ENCODE data around the gene QDPR. TPM values are rescaled to one million over a fixed set of nuclear protein-coding genes. Genes with fewer than 3 reads are reported as not detected.

The QDPR gene
- polyA plus RNA-seq, 1 experiment: 23.7 TPM

DNA sequence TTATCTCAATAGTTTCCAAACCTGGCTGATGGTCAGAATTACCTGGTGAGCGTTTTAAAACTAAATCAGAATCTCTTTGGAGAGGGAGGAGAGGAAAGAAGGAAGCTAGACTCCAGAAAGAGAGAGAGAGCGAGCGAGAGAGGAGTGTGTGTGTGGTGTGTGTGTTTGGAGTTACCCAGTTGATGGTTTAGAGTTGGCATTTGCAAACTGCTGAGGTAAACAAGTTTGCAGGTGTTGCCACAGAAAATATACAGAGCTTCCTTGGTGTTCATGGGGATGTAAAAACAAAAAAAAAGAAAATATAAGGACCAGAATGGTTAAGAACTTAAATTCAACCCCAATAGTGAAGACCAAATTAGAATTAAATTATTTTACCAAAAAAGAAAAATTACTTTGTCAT, 38.7 kb upstream of the QDPR start:
- no peak for DNase-seq (ENCODE audit: low read depth)
- CTCF ChIA-PET: interaction anchor here (2.9 to 3.3 kb wide), 2 partner anchors 25 to 257 kb away, joined by 9 to 38 read pairs; partner anchors contain the start of genes DCAF16 and NCAPG
- POLR2A ChIA-PET: no interaction called here
- TF ChIP-seq, protein P1, sequence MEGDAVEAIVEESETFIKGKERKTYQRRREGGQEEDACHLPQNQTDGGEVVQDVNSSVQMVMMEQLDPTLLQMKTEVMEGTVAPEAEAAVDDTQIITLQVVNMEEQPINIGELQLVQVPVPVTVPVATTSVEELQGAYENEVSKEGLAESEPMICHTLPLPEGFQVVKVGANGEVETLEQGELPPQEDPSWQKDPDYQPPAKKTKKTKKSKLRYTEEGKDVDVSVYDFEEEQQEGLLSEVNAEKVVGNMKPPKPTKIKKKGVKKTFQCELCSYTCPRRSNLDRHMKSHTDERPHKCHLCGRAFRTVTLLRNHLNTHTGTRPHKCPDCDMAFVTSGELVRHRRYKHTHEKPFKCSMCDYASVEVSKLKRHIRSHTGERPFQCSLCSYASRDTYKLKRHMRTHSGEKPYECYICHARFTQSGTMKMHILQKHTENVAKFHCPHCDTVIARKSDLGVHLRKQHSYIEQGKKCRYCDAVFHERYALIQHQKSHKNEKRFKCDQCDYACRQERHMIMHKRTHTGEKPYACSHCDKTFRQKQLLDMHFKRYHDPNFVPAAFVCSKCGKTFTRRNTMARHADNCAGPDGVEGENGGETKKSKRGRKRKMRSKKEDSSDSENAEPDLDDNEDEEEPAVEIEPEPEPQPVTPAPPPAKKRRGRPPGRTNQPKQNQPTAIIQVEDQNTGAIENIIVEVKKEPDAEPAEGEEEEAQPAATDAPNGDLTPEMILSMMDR (IDR thresholded peaks at IDR 0.05; ENCODE audit: insufficient read depth, low read depth, low read length): no peak
- Histone ChIP-seq H3K4me3 (ENCODE audit: low read depth, low read length) (no peak overlapping the region), H3K36me3 (ENCODE audit: control insufficient read depth, insufficient read depth, low read length) (no peaks in the 10 kb centered on the region), H3K27me3 (ENCODE audit: control insufficient read depth, insufficient read depth, low read length) (peaks cover 2% of the 10 kb centered on the region)

DNA sequence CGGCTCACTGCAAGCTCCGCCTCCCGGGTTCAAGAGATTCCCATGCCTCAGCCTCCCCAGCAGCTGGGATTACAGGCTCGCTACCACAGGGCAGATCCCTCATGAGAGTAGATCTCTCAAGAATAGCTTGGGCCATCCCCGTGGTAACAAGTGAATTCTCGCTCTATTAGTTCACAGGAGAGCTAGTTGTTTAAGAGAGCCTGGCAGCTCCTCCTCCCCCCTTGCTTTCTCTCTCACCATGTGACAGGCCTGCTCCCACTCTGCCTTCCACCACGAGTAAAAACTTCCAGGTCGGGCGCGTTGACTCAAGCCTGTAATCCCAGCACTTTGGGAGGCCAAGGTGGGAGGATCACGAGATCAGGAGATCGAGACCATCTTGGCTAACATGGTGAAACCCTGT, 34.8 kb upstream of the QDPR start:
- H3K27me3 ChIP-seq (ENCODE audit: control insufficient read depth, insufficient read depth, low read length): no peaks in the 10 kb centered on the region; the same call in 1 of the 2 replicates
- POLR2A ChIA-PET: no interaction called here
- DNase-seq (ENCODE audit: low read depth): no peak
- TF ChIP-seq, protein P1 (IDR thresholded peaks at IDR 0.05; ENCODE audit: insufficient read depth, low read depth, low read length): no peak
- CTCF ChIA-PET: interaction anchor here (0.6 to 6.5 kb wide), 3 partner anchors 10 to 262 kb away, joined by 3 to 57 read pairs (median 4); no protein-coding TSS in a partner anchor
- no peaks in the 10 kb centered on the region for H3K36me3 ChIP-seq (ENCODE audit: control insufficient read depth, insufficient read depth, low read length)
- H3K4me3 ChIP-seq (ENCODE audit: low read depth, low read length): no peak overlapping the region

DNA sequence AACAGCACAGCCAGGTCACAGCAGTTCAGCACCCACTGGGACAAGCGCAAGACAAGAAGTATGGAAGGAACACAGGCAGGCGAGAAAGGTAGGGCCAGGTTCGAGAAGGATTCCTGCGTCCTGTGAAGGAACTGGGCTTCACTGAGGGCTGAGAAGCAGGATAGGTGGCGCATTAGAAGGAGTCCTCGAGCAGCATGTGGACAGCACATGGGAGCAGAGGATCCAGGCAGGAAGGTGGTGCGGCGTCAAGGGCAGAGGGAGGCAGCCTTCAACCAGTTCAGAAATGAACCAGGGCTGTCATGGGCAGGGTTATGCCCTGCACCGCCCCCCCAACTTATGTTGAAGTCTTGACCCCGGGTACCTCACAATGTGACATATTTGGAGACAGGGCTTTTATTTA, 34.3 kb upstream of the QDPR start:
- Histone ChIP-seq H3K36me3 (ENCODE audit: control insufficient read depth, insufficient read depth, low read length) (no peaks in the 10 kb centered on the region), H3K4me3 (ENCODE audit: low read depth, low read length) (no peak overlapping the region), H3K27me3 (ENCODE audit: control insufficient read depth, insufficient read depth, low read length) (no peaks in the 10 kb centered on the region; the same call in 1 of the 2 replicates)
- POLR2A ChIA-PET: no interaction called here
- TF ChIP-seq, protein P1 (IDR thresholded peaks at IDR 0.05; ENCODE audit: insufficient read depth, low read depth, low read length): no peak
- DNase-seq (ENCODE audit: low read depth): no peak
- CTCF ChIA-PET: interaction anchor here (1.4 to 6.5 kb wide), 3 partner anchors 90 to 1047 kb away, joined by 3 to 57 read pairs (median 4); no protein-coding TSS in a partner anchor

DNA sequence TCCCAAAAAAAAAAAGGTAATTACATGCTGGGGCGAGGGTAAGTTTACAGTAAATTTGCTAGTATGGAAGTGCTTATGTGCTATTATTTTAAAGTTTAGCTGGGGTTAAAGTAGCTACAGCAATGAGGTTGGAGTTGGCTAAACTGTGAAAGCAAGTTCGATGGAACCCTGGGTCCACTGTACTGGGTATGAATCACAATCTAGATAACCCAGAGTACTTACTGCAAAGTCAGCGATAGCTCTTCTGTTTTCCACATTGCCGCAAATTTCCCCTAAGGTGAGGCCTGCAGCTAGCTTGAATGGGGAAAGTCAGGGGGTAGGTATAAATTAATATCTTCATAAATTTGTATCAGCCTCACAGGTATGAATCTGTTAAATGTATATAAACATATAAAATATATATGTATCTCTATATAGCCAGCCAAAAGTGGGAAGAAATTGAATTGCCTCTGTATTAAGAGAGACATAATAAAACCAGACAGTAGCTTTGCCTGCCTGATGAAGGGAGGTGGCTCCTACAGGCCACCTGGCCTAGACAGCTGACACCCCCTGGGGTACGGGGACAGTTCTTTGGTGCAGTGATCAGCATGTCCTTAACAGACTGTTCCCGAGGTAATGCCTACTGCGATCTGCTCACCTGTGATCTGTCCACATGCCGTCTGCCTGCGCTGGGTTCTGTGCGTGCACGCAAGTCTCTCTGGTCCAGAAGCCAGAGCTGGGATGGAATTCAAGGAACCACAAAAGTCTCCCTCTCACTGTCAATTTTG, 33.7 kb upstream of the QDPR start:
- POLR2A ChIA-PET: no interaction called here

GRCh38 chr4:17544831-17545234, 32.9 kb upstream of the QDPR start:
- no peaks in the 10 kb centered on the region; the same call in 1 of the 2 replicates for H3K27me3 ChIP-seq (ENCODE audit: control insufficient read depth, insufficient read depth, low read length)
- no peak overlapping the region for H3K4me3 ChIP-seq (ENCODE audit: low read depth, low read length)
- TF ChIP-seq, protein P1 (IDR thresholded peaks at IDR 0.05; ENCODE audit: insufficient read depth, low read depth, low read length): no peak
- POLR2A ChIA-PET: no interaction called here
- DNase-seq (ENCODE audit: low read depth): no peak
- CTCF ChIA-PET: interaction anchor here (0.8 to 6.5 kb wide), 6 partner anchors 10 to 1048 kb away, joined by 3 to 57 read pairs (median 4); partner anchors contain the start of gene CLRN2
- H3K36me3 ChIP-seq (ENCODE audit: control insufficient read depth, insufficient read depth, low read length): no peaks in the 10 kb centered on the region

More for the DNA sequence above, 33.7 kb upstream of the QDPR start:
- Histone ChIP-seq H3K27me3 (ENCODE audit: control insufficient read depth, insufficient read depth, low read length) (no peaks in the 10 kb centered on the region; the same call in 1 of the 2 replicates), H3K4me3 (ENCODE audit: low read depth, low read length) (no peak overlapping the region), H3K36me3 (ENCODE audit: control insufficient read depth, insufficient read depth, low read length) (no peaks in the 10 kb centered on the region)
- TF ChIP-seq, protein P1 (IDR thresholded peaks at IDR 0.05; ENCODE audit: insufficient read depth, low read depth, low read length): no peak
- CTCF ChIA-PET: interaction anchor here (0.6 to 6.5 kb wide), 9 partner anchors 10 to 1048 kb away, joined by 3 to 57 read pairs (median 4); partner anchors contain the start of gene CLRN2
- no peak for DNase-seq (ENCODE audit: low read depth)

All from BJ (cell line).